Stimulated activated CD4-positive, alpha-beta T cell treated with anti-CD3 and anti-CD28 coated beads, TNF-alpha, amount 100 ng/mL, for 48 hours (primary cell): ENCODE data around the gene MTF1.

Experiments used
- DNase-seq, 3 donors: peaks; one replicate each; pipeline ENCODE4 v3.0.0-alpha.2; 2020; ENCODE audit warnings: low read depth in 3 of 3

MTF1 gene

DNA sequence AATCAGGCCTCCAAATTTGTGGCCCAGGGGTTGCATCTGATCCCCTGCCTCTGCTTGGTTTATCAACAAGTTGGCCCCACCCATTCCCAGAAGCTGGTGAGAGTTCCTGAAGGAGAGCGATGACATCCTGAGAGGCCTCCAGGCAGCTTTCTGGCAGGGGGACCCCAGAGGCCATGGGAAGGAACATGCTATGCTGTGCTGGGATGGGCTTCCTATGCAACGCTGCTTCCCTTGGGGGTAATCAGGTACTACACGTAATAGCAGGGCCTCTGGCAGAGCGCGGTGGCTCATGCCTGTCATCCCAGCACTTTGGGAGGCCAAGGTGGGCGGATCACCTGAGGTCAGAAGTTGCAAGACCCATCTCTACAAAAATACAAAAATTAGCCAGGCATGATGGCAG is 8.4 kb upstream of the MTF1 start:
- DNase-seq, result no peak

DNA sequence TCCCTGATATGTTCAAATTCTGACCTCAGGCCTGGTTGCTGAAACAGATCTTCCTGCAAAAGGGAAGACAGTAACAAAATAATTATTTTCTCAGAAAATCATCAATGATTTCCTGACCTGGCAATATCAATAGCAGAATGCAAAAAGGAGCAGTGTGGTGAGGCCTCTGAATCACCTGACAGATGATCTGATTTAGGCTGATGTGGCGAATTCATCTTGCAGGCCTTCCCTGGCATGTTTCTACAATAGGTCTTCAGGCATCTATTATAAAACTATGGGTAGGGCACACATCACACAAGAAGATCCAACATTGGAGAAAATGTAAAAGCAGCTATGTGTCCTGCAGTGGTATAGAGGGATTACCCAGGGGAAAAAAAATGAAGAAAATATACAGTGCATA is 7.1 kb upstream of the MTF1 start:
- no peak for DNase-seq

DNA sequence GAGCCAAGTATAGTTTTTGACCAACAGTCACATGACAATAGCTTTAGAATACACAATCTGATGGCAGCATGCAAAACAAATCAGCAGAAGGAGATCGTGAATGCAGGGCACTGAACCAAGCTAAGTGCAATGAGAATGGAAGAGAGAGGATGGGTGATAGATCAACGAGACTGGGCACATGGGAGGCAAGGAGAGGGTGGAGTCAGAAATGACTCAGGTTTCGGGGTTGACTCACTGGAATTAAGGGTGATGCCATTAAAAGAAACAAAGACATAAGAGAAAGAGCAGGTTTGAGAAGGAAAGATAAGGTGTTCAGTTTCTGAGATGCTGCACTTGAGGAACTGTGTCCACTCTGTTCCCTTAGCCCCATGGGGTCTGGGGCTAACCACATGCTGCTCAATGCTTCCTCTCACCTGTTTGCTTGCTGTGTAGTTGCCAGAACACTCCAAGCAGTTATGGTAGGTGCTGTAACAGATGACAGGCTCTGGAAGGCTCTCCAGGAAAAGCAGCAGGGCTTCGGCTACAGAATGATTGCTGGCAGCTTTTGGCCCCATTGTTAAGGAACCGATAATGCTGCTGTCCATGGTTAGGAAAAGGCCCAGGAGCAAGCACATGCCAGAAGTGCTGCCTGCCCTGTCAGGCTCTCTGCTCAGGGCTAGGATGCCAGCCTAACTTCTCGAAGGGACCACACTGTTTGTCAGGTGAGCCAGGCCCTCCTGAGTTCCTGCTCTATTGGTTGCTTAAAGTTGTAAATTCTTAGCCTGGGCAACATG is 6.1 kb upstream of the MTF1 start:
- peak in 2 of 3 donors; percentile 35 to 40 for DNase-seq

DNA sequence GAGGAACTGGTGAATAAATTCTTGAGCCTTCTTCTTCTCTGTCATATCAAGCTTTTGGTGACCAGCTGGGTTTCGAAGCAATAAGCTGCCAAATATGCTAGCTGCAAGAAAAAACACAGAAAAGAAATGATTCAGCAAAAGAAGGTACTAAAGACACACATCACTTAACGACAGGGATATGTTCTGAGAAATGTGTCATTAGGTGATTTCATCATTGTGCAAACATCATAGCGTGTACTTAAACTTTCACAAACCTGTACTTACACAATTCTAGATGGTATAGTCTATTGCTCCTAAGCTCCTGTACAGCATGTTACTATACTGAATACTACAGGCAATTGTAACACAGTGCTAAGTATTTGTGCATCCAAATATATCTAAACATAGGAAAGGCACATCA is 2.9 kb upstream of the MTF1 start:
- no peak for DNase-seq

DNA sequence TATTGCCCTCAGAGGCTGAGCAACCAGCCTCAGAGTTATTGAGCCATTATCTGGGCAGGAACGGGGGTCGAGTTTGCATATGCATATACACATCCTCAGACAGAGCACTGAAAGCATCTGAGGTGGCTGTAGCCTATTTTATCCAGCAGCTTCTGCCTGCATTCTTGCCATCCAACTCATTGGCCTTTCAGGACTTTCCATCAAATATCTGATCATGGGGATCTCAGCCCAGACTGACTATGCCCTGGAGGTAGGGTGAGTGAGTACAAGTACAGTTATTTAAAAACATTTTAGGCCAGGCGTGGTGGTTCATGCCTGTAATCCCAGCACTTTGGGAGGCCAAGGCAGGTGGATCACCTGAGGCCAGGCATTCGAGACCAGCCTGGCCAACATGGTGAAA is 1.8 kb upstream of the MTF1 start:
- DNase-seq, result no peak

DNA sequence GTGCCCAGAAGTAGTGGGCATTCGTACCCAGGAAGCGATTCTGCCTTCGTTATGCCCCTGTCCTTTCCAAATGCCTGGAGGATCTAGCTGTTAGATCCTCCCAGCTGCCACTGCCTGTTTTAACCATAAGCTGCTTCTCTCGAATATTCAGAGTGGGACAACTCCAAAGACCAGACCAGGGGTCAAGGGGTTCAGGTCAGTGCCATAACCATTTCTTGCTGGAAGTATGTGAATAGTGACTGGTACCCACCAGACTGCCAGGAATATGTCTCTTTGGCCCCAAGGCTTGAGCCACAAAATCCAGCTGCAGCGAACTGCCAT is 914 bp upstream of the MTF1 start:
- no peak for DNase-seq

DNA sequence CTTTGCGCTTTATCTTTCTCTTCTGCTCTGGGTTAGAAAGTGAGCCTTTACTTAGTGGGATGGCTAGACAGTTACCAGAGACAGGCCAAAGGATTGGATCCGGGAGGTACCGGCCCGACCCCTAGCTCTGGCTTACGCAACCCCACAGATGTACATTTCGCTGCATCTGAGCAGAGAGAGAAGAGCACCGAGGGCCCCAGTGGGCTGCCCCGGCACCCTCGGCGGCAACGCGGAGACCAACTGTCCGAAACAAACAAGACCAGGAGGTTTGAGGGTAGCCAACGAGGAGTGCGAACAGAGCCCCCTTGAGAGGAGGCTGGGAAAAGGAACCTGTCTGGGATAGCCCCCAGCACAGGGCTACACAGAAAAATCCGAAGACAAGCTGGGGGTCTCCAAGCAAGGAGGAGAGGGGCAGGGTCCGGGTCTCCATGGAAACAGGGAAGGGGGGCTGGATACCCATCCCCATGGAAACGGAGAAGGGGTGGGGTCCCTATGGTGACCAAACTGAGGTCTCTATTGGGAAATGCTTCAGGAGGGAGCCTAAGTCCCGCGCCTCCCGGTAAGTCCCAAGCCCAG is 373 bp downstream of the MTF1 start:
- no peak for DNase-seq

DNA sequence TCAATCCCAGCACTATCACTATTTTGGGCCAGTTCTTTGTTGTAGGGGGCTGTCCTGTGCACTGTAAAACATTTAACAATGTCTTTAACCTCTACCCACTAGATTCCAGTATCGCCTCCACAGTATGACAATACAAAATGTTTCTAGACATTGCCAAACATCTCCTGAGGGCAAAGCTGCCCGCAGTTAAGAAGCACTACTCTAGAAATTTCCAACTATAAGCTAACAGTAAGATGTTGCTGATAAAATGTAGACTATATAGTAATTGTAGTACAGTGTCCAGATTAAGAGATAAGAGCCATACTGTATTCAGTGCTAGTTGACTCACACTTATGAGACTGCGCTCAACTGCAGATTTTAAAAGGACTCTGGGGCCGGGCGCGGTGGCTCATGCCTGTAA is 5.0 kb downstream of the MTF1 start:
- DNase-seq, result no peak

DNA sequence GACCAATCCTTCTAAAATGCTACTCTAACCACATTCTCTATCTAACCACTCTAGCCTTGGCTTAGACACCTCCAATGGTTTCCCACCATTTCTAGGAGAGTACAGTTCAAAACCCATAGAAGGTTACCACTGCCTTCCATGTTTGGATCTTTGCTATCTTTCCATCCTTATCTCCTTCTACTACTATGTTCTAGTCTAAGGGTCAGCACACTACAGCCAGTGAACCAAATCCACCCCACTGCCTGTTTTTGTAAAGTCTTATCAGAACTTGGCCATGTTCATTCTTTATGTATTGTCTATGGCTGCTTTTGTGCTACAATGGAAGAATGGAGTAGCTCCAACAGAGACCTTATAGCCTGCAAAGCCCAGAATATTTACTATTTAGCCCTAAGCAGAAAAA is 6.2 kb downstream of the MTF1 start:
- DNase-seq, result no peak

DNA sequence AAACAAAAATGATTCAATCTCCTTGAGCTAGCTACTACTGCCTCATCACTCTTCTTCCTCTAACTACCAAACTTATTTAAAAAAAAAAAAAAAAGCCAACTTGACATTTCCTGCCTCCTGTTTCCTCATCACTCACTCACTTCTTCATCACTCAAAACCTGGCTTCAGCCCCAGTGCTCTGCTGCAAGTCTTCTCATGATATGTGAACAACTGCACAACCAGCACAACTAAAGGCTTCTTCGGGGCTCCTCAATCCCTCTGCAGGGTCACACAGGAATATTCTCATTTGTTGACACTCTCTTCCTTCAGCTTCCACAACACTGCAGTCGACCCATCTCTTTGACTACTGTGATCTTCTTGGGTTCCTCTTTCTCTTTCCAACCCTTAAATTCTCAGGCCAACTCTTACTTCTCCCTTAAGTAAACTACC is 7.6 kb downstream of the MTF1 start:
- DNase-seq, result no peak

DNA sequence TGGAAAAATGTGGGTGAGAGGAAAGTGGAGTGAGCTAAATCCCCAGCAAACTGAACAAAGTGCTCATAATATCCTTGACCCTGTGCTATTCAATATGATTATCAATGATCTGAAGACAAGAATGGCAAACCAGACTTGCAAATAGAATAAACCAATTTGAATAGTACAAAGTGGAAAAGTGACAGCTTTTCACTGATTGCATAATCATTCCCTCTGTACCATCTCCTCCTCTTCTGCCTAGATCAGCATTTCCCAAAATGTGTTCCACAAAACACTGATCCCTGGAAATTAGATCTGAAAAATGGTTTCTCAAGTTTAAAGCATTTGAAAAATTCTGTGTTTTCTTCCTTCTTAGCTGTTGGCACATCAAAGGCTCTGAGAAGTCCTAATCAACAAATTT is 8.1 kb downstream of the MTF1 start:
- DNase-seq, result no peak

DNA sequence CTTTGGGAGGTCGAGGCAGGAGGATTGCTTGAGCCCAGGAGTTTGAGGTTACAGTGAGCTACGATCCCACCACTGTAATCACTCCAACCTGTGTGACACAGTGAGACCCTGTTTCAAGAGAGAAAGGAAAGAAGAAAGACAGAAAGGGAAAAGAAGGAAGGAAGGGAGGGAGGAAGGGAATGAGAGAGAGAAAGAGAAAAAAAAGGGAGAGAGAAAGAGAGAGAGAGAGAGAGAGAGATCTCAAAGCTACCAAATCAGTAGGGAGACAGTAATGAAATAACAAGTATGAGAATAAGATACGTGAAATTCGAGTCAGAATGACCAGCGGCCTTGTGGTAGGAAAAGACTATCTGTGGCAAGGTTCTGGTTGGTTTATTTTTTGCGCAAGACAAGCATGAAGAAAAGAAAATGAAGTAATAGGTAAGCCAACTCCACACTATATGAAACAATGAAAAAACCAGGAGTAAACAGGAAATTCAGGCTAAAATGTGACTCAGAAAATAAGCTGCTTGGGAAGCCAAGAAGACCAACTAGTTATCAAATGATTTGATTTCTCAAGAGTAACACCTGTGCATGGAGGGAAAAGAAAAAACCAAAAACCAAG is 8.9 kb downstream of the MTF1 start:
- DNase-seq, result no peak

DNA sequence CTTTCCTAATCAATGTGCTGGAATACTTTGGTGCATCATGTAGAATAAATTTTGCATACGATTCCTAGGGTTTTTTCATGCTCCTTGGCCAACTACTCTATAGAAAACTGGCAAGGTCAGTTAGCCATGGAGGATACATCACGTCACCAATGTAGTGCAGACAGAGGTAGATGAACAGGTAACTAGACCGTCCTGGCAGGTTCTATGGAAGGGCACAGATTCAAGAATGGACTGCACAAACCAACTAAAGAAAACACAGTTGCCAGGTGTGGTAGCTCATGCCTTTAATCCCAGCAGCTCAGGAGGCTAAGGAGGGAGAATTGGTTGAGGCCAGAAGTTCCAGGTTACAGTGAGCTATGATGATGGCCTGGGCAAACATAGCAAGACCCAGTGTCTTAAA is 9.9 kb downstream of the MTF1 start:
- DNase-seq, result no peak

DNA sequence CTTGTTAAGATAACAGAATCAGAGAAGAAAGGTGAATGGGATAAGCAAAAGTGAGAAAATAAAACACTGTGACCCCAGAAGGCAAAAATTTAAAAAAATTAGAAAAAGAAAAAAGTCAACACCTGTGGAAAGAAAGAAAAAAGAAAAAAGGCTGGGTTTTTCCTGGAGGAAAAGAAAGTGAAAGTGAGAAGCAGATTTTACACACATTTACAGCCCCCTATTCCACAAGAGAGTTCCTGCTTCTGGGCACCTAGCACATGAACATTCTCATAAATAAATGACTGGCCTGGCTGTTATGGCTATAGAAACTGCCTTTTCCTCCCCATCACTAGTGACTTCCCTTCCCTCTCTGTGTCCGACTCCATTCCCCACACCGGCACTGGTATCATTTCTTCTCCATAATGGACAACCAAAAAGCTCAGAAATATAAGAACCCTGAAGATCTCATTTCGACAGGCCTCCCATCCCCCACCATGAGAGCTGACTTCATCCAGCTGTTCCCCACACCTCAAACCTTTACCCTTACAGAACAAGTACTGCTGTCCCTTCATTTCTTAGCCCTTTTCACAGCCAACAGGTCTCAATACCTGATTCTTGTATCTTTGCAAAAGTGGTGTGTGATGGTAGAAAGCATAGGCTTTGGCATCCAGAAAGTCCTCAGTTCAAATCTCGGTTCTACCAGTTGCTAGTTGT is 12.6 kb downstream of the MTF1 start:
- DNase-seq, result no peak

DNA sequence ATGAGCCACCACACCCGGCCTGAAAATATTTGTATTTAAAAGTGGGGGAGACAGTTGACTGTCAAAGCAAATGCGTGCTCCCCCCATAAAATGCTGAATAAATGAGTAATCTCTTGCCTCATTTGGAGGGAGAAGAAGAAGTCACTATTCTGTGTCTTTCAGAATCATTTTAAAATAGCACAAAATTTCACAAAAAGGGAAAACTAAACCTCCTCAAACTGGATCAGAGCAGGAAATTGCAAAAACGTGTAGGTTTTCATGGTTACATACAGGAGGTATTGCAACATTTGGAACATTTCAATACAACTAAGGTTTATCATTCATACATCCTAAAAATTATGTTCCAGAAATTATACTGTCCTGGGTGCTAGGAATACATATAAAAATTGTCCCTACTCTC is 13.6 kb downstream of the MTF1 start:
- DNase-seq, result no peak

DNA sequence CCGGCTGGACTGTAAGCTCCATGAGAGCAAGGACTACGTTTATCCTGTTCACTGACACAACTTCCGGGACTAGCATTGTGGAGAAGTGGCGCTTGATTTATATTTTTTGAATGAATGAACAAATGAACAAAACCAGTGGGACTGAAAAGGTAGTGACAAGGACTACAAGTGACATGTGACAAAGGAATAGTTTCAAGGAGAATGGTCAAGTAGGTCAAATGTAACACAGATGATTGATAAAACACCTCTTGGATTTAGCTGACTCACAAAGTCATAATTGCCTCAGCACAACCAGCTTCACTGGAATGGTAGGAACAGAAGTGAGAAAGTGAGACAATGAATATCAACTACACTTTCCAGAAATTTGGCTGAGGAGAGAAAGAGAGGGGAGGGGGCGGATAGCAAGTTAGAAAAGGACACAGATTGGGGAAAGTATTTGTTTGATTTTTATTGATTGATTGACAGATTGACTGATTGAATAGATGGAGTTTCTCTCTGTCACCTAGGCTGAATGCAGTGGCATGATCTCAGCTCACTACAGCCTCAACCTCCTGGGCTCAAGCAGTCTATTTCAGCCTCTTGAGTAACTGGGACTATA is 14.2 kb downstream of the MTF1 start:
- no peak for DNase-seq

DNA sequence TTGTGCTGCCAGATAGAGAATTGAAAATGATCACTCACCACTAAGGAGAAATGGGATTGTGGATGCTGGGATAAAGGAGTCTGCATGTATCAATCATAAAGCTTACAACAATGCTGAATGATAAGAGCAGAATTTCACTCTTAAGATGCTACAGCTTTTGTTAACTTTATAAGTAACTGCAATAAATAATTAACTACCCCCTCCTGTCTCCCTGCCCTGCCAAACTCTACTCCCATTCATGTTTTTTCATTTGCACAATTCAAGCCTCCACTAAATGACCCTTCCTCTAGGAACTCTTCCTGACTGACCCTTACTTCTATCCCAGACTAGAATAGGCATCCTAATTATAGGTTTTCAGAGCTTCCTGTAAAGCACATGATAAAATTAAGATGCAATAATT is 14.9 kb downstream of the MTF1 start:
- no peak for DNase-seq

DNA sequence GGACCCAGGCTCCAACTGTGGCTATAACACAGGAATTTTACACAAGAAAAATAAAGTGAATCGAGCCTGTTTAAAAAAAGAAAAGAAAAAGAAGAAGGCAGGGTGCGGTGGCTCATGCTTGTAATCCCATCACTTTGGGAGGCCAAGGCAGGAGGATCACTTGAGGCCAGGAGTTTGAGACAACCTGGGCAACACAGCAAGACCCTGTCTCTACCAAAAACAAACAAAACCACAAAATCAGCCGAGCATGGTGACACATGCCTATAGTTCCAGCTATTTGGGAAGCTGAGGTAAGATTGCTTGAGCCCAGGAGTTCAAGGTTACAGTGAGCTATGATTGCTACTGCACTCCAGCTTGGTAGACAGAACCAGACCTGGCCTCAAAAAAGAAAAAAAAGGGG is 17.7 kb downstream of the MTF1 start:
- no peak for DNase-seq

DNA sequence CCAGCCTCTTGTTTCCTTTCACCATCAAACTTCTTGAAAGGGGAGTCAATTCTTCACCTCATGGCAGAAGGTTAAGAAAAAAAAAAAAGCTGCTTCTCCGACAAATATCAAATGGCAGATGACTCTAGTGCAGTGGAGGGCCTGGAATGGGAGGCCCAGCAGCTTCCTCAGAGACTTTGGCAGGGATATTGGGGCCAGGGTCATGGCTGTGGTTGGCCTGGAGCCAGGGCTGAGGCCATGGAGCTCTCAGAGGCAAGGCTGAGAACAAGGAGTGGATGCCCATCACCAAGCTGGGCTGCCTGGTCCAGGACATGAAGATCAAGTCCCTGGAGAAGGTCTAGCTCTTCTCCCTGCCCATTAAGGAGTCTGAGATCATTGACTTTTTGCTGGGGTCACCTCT is 18.7 kb downstream of the MTF1 start:
- DNase-seq, result no peak

DNA sequence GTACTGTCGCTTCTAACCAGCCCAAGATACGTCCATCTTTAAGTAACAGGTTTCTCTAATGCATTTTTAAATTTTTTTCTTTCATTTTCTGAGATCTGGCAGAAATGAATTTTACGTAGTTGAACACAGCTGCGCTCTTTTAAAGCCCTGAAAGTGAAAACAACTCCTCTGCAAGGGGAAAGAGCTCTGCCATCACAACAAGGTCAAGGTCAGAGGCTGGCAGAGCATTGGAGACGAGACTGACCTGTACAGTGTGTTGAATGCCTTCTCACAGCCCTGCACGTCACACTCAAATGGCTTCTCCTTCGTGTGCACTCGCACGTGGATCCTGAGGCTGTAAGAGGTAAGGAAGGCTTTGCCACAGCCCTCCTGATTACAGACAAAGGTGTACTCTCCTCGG is 19.7 kb downstream of the MTF1 start:
- no peak for DNase-seq

DNA sequence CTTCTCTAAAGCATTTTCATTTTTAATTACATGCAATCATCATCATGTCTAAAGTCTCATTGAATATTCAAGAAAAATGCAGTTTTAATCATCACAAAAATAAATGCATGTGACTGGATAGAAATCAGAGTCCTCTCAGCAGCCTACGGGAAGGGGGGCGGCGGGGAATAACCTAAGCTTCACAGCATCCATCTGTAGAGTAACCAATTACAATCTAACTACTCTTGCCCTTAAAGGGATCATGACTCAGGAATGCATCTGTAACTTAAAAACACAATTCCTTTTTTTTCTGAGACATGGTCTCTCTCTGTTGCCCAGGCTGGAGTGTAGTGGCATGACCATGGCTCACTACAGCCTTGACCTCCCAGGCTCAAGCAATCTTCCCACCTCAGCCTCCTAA is 22.6 kb downstream of the MTF1 start:
- no peak for DNase-seq

DNA sequence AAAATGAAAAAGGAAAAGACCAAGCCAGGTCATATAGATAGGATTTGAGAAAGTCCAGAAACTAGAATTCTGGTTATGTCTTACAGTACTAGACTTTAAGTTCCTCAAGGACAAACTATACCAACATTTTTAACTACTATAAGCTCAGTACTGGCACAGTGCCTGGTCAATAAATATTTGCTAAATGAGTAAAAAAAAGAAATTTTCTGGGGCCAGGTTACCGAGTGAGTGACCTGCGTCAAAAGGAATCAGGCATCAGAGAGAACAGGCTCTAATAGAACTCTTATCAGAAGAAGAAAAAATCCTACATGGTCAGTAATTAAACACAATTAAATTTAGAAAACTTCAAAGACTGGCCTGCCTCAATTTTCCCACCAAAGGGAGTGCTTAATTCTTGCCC is 27.6 kb downstream of the MTF1 start:
- no peak for DNase-seq

DNA sequence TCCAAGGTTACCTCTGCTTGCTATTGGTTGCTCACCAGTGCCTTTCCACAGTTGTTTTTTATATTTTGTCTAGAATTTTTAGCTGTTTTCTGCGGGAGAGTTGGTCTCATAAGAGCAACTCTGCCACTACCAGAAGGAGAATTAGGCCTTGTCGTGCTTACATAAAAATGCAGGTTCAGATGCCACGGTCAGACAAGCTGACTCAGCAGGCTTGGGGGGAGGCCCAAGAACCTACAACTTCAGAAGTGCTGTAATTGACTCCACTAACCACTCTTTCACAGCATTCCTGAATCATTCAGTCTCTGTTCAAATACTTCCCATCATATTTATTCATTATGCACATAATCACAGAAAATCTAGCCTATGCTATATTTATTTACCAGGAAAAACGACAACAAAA is 28.3 kb downstream of the MTF1 start:
- no peak for DNase-seq
